H1 (cell line): ENCODE data around the gene OTP. TPM values are rescaled to one million over a fixed set of nuclear protein-coding genes. Genes with fewer than 3 reads are reported as not detected.

Experiments used
- CTCF ChIA-PET: fragments of 300-600 bp; sonication (Branson Sonifier 250); formaldehyde crosslinking; loops from one replicate; lab custom pipeline; 2021; ENCODE audit not compliant: partially characterized antibody; lab: Charles Lee
- POLR2A ChIA-PET: fragments of 300-600 bp; sonication (Branson Sonifier 250); formaldehyde crosslinking; loops from one replicate; lab custom pipeline; 2021; ENCODE audit warnings: inconsistent platforms; ENCODE audit not compliant: partially characterized antibody; lab: Charles Lee
- DNase-seq, 2 experiments: peaks; one replicate each; pipeline versions ENCODE4 v3.0.0 to v3.0.0-alpha.2; 2010 to 2022; ENCODE audit warnings: low spot score in 2 of 2, low read depth in 1 of 2, mixed read lengths in 1 of 2
- FAIRE-seq: peaks from 2 replicates; lab custom pipeline; 2011; peaks lifted over from hg19 to GRCh38; lab: Jason Lieb, UNC
- H2AFZ ChIP-seq: 2 replicates; pipeline ENCODE4 v1.8.1; 2012; ENCODE audit warnings: low read length, inconsistent platforms
- H2AK5ac ChIP-seq: 2 replicates; pipeline ENCODE4 v1.6.1; 2013; ENCODE audit warnings: low read depth, low read length
- H2BK120ac ChIP-seq: replicated peaks from 2 replicates; pipeline ENCODE3; 2013; ENCODE audit warnings: low read depth, low read length, inconsistent platforms
- H2BK12ac ChIP-seq: 2 replicates; pipeline ENCODE4 v1.6.1; 2013; ENCODE audit warnings: low read depth, low read length
- H2BK15ac ChIP-seq: 2 replicates; pipeline ENCODE4 v1.6.1; 2013; ENCODE audit warnings: low read length
- H2BK20ac ChIP-seq: 2 replicates; pipeline ENCODE4 v1.6.1; 2013; ENCODE audit warnings: low read length
- H2BK5ac ChIP-seq: 2 replicates; pipeline ENCODE4 v1.6.1; 2013; ENCODE audit warnings: low read depth, low read length
- H3K14ac ChIP-seq: 2 replicates; pipeline ENCODE4 v1.6.1; 2013; ENCODE audit warnings: inconsistent platforms; ENCODE audit not compliant: insufficient read length
- H3K18ac ChIP-seq: 2 replicates; pipeline ENCODE4 v1.6.1; 2013; ENCODE audit warnings: low read length; ENCODE audit errors: extremely low read depth
- H3K23ac ChIP-seq: 2 replicates; pipeline ENCODE4 v1.6.1; 2013; ENCODE audit warnings: inconsistent platforms; ENCODE audit not compliant: insufficient read length
- H3K23me2 ChIP-seq: 2 replicates; pipeline ENCODE4 v1.6.1; 2013; ENCODE audit warnings: low read depth, low read length
- H3K27ac ChIP-seq: 2 replicates; pipeline ENCODE4 v1.6.1; 2011; ENCODE audit warnings: low read depth, low read length, inconsistent platforms
- H3K27me3 ChIP-seq, 4 experiments: replicated peaks in 1 of 4; 1 replicate in 1 of 4; 2 replicates in 3 of 4; pipeline versions ENCODE4 v1.6.1 to v1.8.1; 2011 to 2013; ENCODE audit warnings: low read length in 3 of 4, mild to moderate bottlenecking in 3 of 4, inconsistent platforms in 2 of 4, mixed read lengths in 2 of 4, moderate library complexity in 1 of 4; ENCODE audit not compliant: control insufficient read depth in 3 of 4, insufficient read depth in 3 of 4; ENCODE audit errors: extremely low read depth in 1 of 4
- H3K36me3 ChIP-seq, 4 experiments: 2 replicates each; pipeline versions ENCODE4 v1.6.1 to v1.8.1; 2011 to 2013; ENCODE audit warnings: mild to moderate bottlenecking in 4 of 4, low read length in 3 of 4, moderate library complexity in 2 of 4, control low read depth in 1 of 4, inconsistent platforms in 1 of 4; ENCODE audit not compliant: insufficient read depth in 4 of 4, control insufficient read depth in 2 of 4
- H3K4ac ChIP-seq: replicated peaks from 2 replicates; pipeline ENCODE3; 2013; ENCODE audit warnings: low read length, low read depth, mixed read lengths, inconsistent platforms; ENCODE audit not compliant: insufficient read length
- H3K4me1 ChIP-seq, 4 experiments: replicated peaks in 1 of 4; 1 replicate in 1 of 4; 2 replicates in 3 of 4; pipeline versions ENCODE4 v1.6.1 to v1.8.1; 2011 to 2013; ENCODE audit warnings: low read length in 3 of 4, inconsistent platforms in 2 of 4, mixed read lengths in 1 of 4; ENCODE audit not compliant: insufficient read depth in 4 of 4, control insufficient read depth in 3 of 4
- H3K4me2 ChIP-seq, 2 experiments: 2 replicates each; pipeline versions ENCODE4 v1.6.1 to v1.8.1; 2011 to 2013; ENCODE audit warnings: low read depth in 2 of 2, low read length in 2 of 2, control low read depth in 1 of 2, inconsistent platforms in 1 of 2, mild to moderate bottlenecking in 1 of 2; ENCODE audit not compliant: insufficient read depth in 1 of 2
- H3K4me3 ChIP-seq, 4 experiments: fragments of 200-600, 300-600 bp in 1 of 4; sonication (generic), shearing (Covaris generic), sonication (Bioruptor Twin) in 1 of 4; 2 replicates each; pipeline versions ENCODE4 v1.5.1 to v1.8.1; 2011 to 2016; ENCODE audit warnings: low read length in 4 of 4, low read depth in 3 of 4, control low read depth in 2 of 4, inconsistent platforms in 2 of 4, mild to moderate bottlenecking in 2 of 4, mixed read lengths in 1 of 4, moderate library complexity in 1 of 4; ENCODE audit not compliant: insufficient read depth in 2 of 4; ENCODE audit errors: extremely low read depth in 1 of 4
- H3K56ac ChIP-seq: replicated peaks from 2 replicates; pipeline ENCODE3; 2013; ENCODE audit warnings: low read depth, mild to moderate bottlenecking, mixed read lengths, low read length, inconsistent platforms; ENCODE audit not compliant: insufficient read length
- H3K79me1 ChIP-seq: 2 replicates; pipeline ENCODE4 v1.6.1; 2013; ENCODE audit warnings: low read depth, low read length, control low read depth
- H3K79me2 ChIP-seq, 2 experiments: 2 replicates each; pipeline versions ENCODE4 v1.6.1 to v1.8.1; 2012 to 2013; ENCODE audit warnings: low read length in 2 of 2, mild to moderate bottlenecking in 2 of 2, inconsistent platforms in 1 of 2; ENCODE audit not compliant: insufficient read depth in 2 of 2, control insufficient read depth in 1 of 2
- H3K9ac ChIP-seq, 4 experiments: replicated peaks in 1 of 4; 1 replicate in 1 of 4; 2 replicates in 3 of 4; pipeline versions ENCODE4 v1.6.1 to v1.8.1; 2011 to 2013; ENCODE audit warnings: low read depth in 3 of 4, low read length in 3 of 4, control low read depth in 2 of 4, mild to moderate bottlenecking in 2 of 4, moderate library complexity in 2 of 4, inconsistent platforms in 1 of 4; ENCODE audit errors: extremely low read depth in 1 of 4
- H3K9me3 ChIP-seq, 2 experiments: 2 replicates each; pipeline versions ENCODE4 v1.6.1 to v1.8.1; 2012 to 2013; ENCODE audit warnings: mild to moderate bottlenecking in 2 of 2, moderate library complexity in 2 of 2, control low read depth in 1 of 2, inconsistent platforms in 1 of 2, low read depth in 1 of 2, low read length in 1 of 2, mixed read lengths in 1 of 2; ENCODE audit not compliant: insufficient read depth in 2 of 2
- H4K20me1 ChIP-seq, 2 experiments: replicated peaks in 1 of 2; 2 replicates each; pipeline versions ENCODE3 to v1.8.1; 2011 to 2013; ENCODE audit warnings: inconsistent platforms in 2 of 2, low read length in 2 of 2, mild to moderate bottlenecking in 1 of 2; ENCODE audit not compliant: insufficient read depth in 2 of 2, control insufficient read depth in 1 of 2
- H4K5ac ChIP-seq: 2 replicates; pipeline ENCODE4 v1.6.1; 2013; ENCODE audit warnings: low read length, low read depth, mixed read lengths, inconsistent platforms; ENCODE audit not compliant: insufficient read length
- H4K8ac ChIP-seq: 2 replicates; pipeline ENCODE4 v1.8.0; 2013; ENCODE audit warnings: mild to moderate bottlenecking, moderate library complexity, low read length, inconsistent platforms; ENCODE audit not compliant: insufficient read depth; ENCODE audit errors: extremely low read depth
- H4K91ac ChIP-seq: replicated peaks from 2 replicates; pipeline ENCODE3; 2013; ENCODE audit warnings: low read length, mixed read lengths, inconsistent platforms; ENCODE audit not compliant: insufficient read length
- ATF3 ChIP-seq: IDR thresholded peaks from 2 replicates; pipeline ENCODE4 v1.6.1; 2011; ENCODE audit warnings: low read depth, mild to moderate bottlenecking, low read length; ENCODE audit not compliant: insufficient read depth
- BACH1 ChIP-seq: IDR thresholded peaks from 2 replicates; pipeline ENCODE4 v1.6.1; 2012; ENCODE audit warnings: low read length, improper control_type of control experiment
- BCL11A ChIP-seq, 2 experiments: IDR thresholded peaks; one replicate each; pipeline ENCODE4 v1.6.1; 2011; ENCODE audit warnings: low read depth in 2 of 2, low read length in 2 of 2, mild to moderate bottlenecking in 2 of 2
- CHD2 ChIP-seq: IDR thresholded peaks from 2 replicates; pipeline ENCODE4 v1.6.1; 2012; ENCODE audit warnings: low read length, improper control_type of control experiment
- CTCF ChIP-seq, 3 experiments: IDR thresholded peaks; 1 replicate in 2 of 3; 2 replicates in 1 of 3; pipeline versions ENCODE4 v1.5.1 to v1.6.1; 2011; ENCODE audit warnings: low read length in 3 of 3, mild to moderate bottlenecking in 3 of 3, inconsistent platforms in 2 of 3, low read depth in 1 of 3, moderate library complexity in 1 of 3; ENCODE audit not compliant: insufficient read depth in 1 of 3; ENCODE audit errors: control extremely low read depth in 1 of 3
- HDAC6 ChIP-seq: IDR thresholded peaks from one replicate; pipeline ENCODE4 v1.7.1; 2012; ENCODE audit warnings: low read depth, mild to moderate bottlenecking, inconsistent platforms, low read length, moderate library complexity
- JUND ChIP-seq: IDR thresholded peaks from 2 replicates; pipeline ENCODE4 v1.6.1; 2011; ENCODE audit warnings: mild to moderate bottlenecking, improper control_type of control experiment, low read length
- SAP30 ChIP-seq: fragments of 300-600 bp; sonication (generic); IDR thresholded peaks from 2 replicates; pipeline ENCODE4 v1.7.1; 2012; ENCODE audit warnings: low read length, moderate library complexity, mild to moderate bottlenecking, inconsistent platforms; ENCODE audit not compliant: insufficient read depth, insufficient replicate concordance
- TCF12 ChIP-seq: IDR thresholded peaks from 2 replicates; pipeline ENCODE4 v1.6.1; 2011; ENCODE audit warnings: low read depth, mild to moderate bottlenecking, low read length
- ZNF274 ChIP-seq: IDR thresholded peaks from 2 replicates; pipeline ENCODE4 v1.7.0; 2012; ENCODE audit warnings: low read length, borderline replicate concordance; ENCODE audit errors: extremely low read depth
- WGBS, 2 experiments: shearing (Covaris generic) in 1 of 2; methylation state at CpG; one replicate each; pipeline versions ENCODE4 v1.1.6 to v1.1.7; 2013 to 2015; ENCODE audit warnings: low lambda C conversion rate in 2 of 2, mixed read lengths in 2 of 2, inconsistent platforms in 1 of 2, low coverage in 1 of 2, missing lambda C conversion rate in 1 of 2; ENCODE audit not compliant: insufficient replicate concordance in 2 of 2, insufficient coverage in 1 of 2, insufficient read length in 1 of 2; ENCODE audit errors: extremely low coverage in 1 of 2, missing lambda C conversion rate in 1 of 2; 5-methylcytosine and 5-hydroxymethylcytosine counted together
- polyA plus RNA-seq, 7 experiments: library from polyadenylated mRNA; depleted of rRNA in 3 of 7; stranded (reverse) in 5 of 7; unstranded in 2 of 7; fragments of >200 nt in 5 of 7; fragments of 200-250 nt in 2 of 7; gene quantifications; 1 replicate in 5 of 7; 2 replicates in 1 of 7; 4 replicates in 1 of 7; pipeline versions ENCODE4 v1.2.1 to v1.2.3, GENCODE V29; 2011 to 2013; ENCODE audit warnings: missing spikeins in 2 of 7, mixed read lengths in 2 of 7
- total RNA-seq: library from RNA; stranded (reverse); fragmentation: NEBNext Ultra II Directional; extraction: Animal tissue kit (Norgen Biotek cat#: 25700); gene quantifications from 2 replicates; pipeline ENCODE4 v1.2.1, GENCODE V29; 2021

Gene OTP
- total and polyA plus RNA-seq, 2 of the 8 experiments (the other 6 are each of a cell fraction or from before 2014, with no cell fraction given), result not detected

DNA sequence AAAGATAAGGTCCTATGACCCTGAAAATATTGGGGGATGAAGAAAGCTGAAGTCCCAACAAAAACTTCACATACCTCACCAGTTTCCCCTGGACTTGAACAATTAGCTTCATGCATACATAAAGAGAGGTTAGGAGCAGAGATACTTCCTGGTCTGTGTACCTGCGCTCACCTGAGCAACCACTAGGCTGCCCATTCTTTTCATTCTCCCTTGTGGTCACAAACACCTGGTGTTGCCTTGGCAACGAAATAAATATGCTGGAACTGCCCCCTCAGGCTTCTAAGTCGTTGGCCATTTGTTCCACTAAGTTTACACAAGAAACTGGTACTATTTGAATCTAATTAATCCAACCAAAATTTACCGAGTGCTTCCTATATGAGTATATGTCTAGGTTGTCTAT lies 18.1 kb downstream of the OTP start:
- peak in 1 of 2 experiments; percentile 58 for DNase-seq
- no peak overlapping the region for H4K8ac ChIP-seq
- no peak overlapping the region for H2BK120ac ChIP-seq
- H3K18ac ChIP-seq, result no peak overlapping the region
- H2BK15ac ChIP-seq, result no peak overlapping the region
- H2AK5ac ChIP-seq, result no peak overlapping the region
- peak; percentile 99 for FAIRE-seq
- 22% methylated on average over 4 of the region's 4 CpGs; no CpG with 5 or more reads in 1 of the 2 experiments for WGBS, 2 experiments
- H3K23ac ChIP-seq, result no peak overlapping the region
- H3K4me1 ChIP-seq, result peaks cover 0 to 4% (median under 1%) of the 10 kb centered on the region in 4 experiments; a peak in 3 of 7 replicates
- H2BK20ac ChIP-seq, result no peak overlapping the region
- no peak overlapping the region for H3K9ac ChIP-seq
- no peak overlapping the region for H3K4me3 ChIP-seq
- no peaks in the 10 kb centered on the region for H3K36me3 ChIP-seq
- no peak overlapping the region for H3K56ac ChIP-seq
- no peaks in the 10 kb centered on the region for H3K9me3 ChIP-seq
- H3K14ac ChIP-seq, result no peak overlapping the region
- ChIA-PET CTCF (interaction anchor here (0.8 to 1.8 kb wide), 8 partner anchors 13 to 364 kb away, joined by 3 to 7 read pairs (median 4); partner anchors contain the start of gene OTP), POLR2A (interaction anchor here (1.0 kb wide), 1 partner anchor 64 kb away, joined by 3 read pairs; no protein-coding TSS in a partner anchor)
- H2BK12ac ChIP-seq, result no peak overlapping the region; the same call in 1 of the 2 replicates
- no peak overlapping the region for H3K4ac ChIP-seq
- 0 out of 2 replicates have a peak overlapping the region, but pooled peaks have one; percentile 28 for H3K27ac ChIP-seq
- no peak overlapping the region for H4K91ac ChIP-seq
- H3K4me2 ChIP-seq, result no peak overlapping the region
- peaks cover 4 to 13% (median 11%) of the 10 kb centered on the region in 4 experiments for H3K27me3 ChIP-seq
- H2BK5ac ChIP-seq, result no peak overlapping the region
- H2AFZ ChIP-seq, result no peak overlapping the region
- no peak overlapping the region for H4K5ac ChIP-seq
- no peaks in the 10 kb centered on the region for H3K79me1 ChIP-seq
- H3K23me2 ChIP-seq, result no peaks in the 10 kb centered on the region
- no peaks in the 10 kb centered on the region for H3K79me2 ChIP-seq
- peaks cover 0 to 1% of the 10 kb centered on the region in 2 experiments for H4K20me1 ChIP-seq
- TF ChIP-seq JUND (no peak), BACH1 (no peak), CTCF (IDR thresholded peaks at IDR 0.05; ENCODE audit: control extremely low read depth in 1 of 3, insufficient read depth in 1 of 3, low read depth in 1 of 3, low read length in 3 of 3) (peak; percentile 37 to 81 (median 44)), BCL11A (IDR thresholded peaks at IDR 0.05; ENCODE audit: low read depth in 2 of 2, low read length in 2 of 2) (no peak), SAP30 (no peak), HDAC6 (no peak), TCF12 (0 out of 2 replicates have a peak, but pooled peaks have one; percentile 60), ZNF274 (no peak), CHD2 (0 out of 2 replicates have a peak, but pooled peaks have one; percentile 47), ATF3 (no peak)
